AG04449 (cell line): ENCODE results near the gene TSPAN31.
A peak's percentile ranks its signal among the peaks of the same experiment; 100 is the strongest.

Source experiments
- CTCF ChIA-PET: fragments of 350-600 bp; formaldehyde crosslinking; extraction: SDS; loops from one replicate; lab custom pipeline; 2021; ENCODE audit warnings: antibody characterized with exemption; lab: Yijun Ruan, JAX
- POLR2A ChIA-PET: fragments of 400-600, 350-600 bp; formaldehyde crosslinking; extraction: SDS; loops from one replicate; lab custom pipeline; 2020; ENCODE audit warnings: antibody characterized with exemption, inconsistent platforms; lab: Yijun Ruan, JAX
- DNase-seq: peaks from one replicate; pipeline ENCODE4 v3.0.0-alpha.2; 2010; ENCODE audit warnings: low read depth, low spot score
- H3K4me3 ChIP-seq: 2 replicates; pipeline ENCODE4 v1.5.1; 2011; ENCODE audit warnings: low read depth, mild to moderate bottlenecking, control low read depth, low read length
- CTCF ChIP-seq: IDR thresholded peaks from one replicate; pipeline ENCODE4 v1.5.1; 2011; ENCODE audit warnings: mild to moderate bottlenecking, moderate library complexity, low read length, control low read depth, inconsistent platforms; ENCODE audit not compliant: insufficient read depth; ENCODE audit errors: missing control alignments

Gene TSPAN31

GRCh38 chr12:57741413-57741789 is 3.4 kb upstream of the TSPAN31 start:
- ChIA-PET CTCF (interaction anchor here (0.9 to 4.7 kb wide), 5 partner anchors 15 to 164 kb away, joined by 3 to 26 read pairs (median 3); no protein-coding TSS in a partner anchor), POLR2A (no interaction called here)
- no peak for DNase-seq
- TF ChIP-seq CTCF: no peak
- H3K4me3 ChIP-seq: no peak overlapping the region

GRCh38 chr12:57741844-57742738 is 2.7 kb upstream of the TSPAN31 start:
- ChIA-PET CTCF (interaction anchor here (0.9 to 4.7 kb wide), 5 partner anchors 8 to 158 kb away, joined by 3 to 26 read pairs (median 6); no protein-coding TSS in a partner anchor), POLR2A (no interaction called here)
- H3K4me3 ChIP-seq: no peak overlapping the region
- no peak for DNase-seq
- no peak for TF ChIP-seq CTCF

GRCh38 chr12:57743769-57744168 is 1.1 kb upstream of the TSPAN31 start:
- TF ChIP-seq CTCF: no peak
- ChIA-PET POLR2A (interaction anchor here (1.5 kb wide), 1 partner anchor 17 kb away, joined by 7 read pairs; no protein-coding TSS in a partner anchor), CTCF (interaction anchor here (0.8 to 4.7 kb wide), 3 partner anchors 9 to 18 kb away, joined by 3 to 26 read pairs (median 11); no protein-coding TSS in a partner anchor)
- no peak overlapping the region for H3K4me3 ChIP-seq
- no peak for DNase-seq

GRCh38 chr12:57744194-57744776 is 554 bp upstream of the TSPAN31 start:
- ChIA-PET POLR2A (interaction anchor here (1.0 to 1.5 kb wide), 5 partner anchors 8 to 681 kb away, joined by 3 to 7 read pairs (median 7); partner anchors contain the start of genes EEF1AKMT3 and METTL1), CTCF (interaction anchor here (0.8 to 4.7 kb wide), 4 partner anchors 10 to 18 kb away, joined by 3 to 26 read pairs (median 14); no protein-coding TSS in a partner anchor)
- no peak for TF ChIP-seq CTCF

GRCh38 chr12:57745485-57745881 is 644 bp downstream of the TSPAN31 start:
- TF ChIP-seq CTCF: no peak

More at GRCh38 chr12:57744194-57744776, 554 bp upstream of the TSPAN31 start:
- DNase-seq: no peak
- H3K4me3 ChIP-seq: peak overlapping the region; percentile 98

More at GRCh38 chr12:57745485-57745881, 644 bp downstream of the TSPAN31 start:
- POLR2A ChIA-PET: interaction anchor here (1.0 to 1.5 kb wide), 5 partner anchors 9 to 680 kb away, joined by 3 to 7 read pairs (median 7); partner anchors contain the start of genes EEF1AKMT3 and METTL1
- H3K4me3 ChIP-seq: peak overlapping the region; percentile 98
- CTCF ChIA-PET: interaction anchor here (0.9 to 3.6 kb wide), 4 partner anchors 9 to 162 kb away, joined by 3 to 16 read pairs (median 8); no protein-coding TSS in a partner anchor
- no peak for DNase-seq
